ENCODE results near the gene DDN.

The DDN gene

DNA sequence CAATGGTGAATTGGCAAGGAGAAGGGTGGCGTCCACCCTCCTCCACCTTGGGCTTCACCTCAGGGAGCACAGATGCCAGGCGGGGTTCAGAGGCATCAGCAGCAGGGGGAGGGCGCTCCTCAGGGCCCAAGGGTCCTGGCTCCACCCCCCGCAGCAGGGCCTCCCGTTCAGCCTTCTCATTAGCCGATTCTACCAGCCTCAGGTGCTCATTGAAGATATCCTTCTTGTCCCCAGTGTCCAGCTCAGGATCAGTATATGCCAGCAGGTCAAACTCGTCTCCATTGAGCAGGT is 38.7 kb upstream of the DDN start:
- Histone ChIP-seq H3K27me3 (ENCODE audit: insufficient read depth, low read length) (no peaks in the 10 kb centered on the region), H3K9me3 (ENCODE audit: low read length) (no peaks in the 10 kb centered on the region), H3K36me3 (ENCODE audit: insufficient read depth, low read length) (peaks cover 90% of the 10 kb centered on the region), H2AFZ (ENCODE audit: low read depth, low read length) (no peak overlapping the region), H3K4me1 (ENCODE audit: insufficient read depth, low read length) (no peaks in the 10 kb centered on the region), H3K4me3 (ENCODE audit: low read length) (no peak overlapping the region)

DNA sequence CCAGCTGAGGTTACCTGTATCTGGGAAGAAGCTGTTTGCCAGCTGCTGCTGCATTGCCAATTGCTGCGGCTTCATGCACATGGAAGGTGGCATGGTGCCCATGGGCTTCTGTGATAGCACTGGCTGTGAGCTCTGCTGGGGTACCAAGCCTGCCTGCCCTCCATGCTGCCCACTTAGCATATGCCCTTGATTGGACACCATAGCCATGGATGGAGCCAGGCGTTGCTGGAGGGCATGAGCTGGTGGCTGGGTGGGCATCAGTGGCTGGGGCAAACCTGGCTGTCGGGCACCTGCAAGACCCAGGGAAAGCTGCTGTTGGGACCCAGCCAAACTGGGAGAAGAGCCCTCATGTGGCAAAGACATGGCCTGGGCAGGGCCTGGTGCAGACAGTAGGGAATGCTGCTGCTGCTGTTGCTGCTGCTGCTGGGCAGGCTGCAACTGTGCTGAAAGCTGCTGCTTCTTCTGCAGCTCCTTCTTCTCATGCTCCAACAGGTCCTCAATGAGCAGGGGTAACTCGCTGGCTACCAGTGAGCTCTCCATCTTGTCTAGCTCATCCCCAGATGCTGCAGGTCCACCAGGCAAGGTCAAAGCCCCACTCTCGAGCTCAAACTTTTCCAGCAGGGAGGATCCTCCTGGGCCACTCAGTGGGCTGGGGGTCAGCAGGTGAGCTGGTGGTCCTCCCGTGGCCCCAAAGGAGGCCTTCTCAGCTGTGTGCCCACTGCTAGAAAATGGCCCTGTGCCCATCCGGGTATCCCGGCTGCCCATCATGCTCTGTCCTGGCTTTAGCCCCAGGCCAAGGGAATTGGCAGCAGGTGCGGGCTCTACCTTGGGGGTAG is 38.2 kb upstream of the DDN start:
- Histone ChIP-seq H3K4me1 (ENCODE audit: insufficient read depth, low read length) (no peaks in the 10 kb centered on the region), H3K9me3 (ENCODE audit: low read length) (no peaks in the 10 kb centered on the region), H3K4me3 (ENCODE audit: low read length) (no peak overlapping the region), H2AFZ (ENCODE audit: low read depth, low read length) (no peak overlapping the region), H3K36me3 (ENCODE audit: insufficient read depth, low read length) (peaks cover 90% of the 10 kb centered on the region), H3K27me3 (ENCODE audit: insufficient read depth, low read length) (no peaks in the 10 kb centered on the region)

DNA sequence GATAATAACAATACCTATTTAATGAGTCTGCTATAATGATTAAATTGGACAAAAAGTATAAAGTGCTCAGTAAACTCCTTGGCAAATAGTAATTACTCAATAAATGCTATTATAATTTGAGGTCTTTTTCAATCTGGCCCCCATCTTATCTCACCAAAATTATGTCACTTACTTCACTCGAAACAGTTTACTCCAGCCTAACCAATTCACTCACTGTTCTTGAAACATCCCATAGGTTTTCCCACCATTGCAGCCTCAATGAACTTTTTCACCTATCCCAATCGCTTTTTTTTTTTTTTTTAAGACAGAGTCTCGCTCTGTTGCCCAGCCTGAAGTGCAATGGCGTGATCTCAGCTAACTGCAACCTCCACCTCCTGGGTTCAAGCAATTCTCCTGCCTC is 36.9 kb upstream of the DDN start:
- Histone ChIP-seq H3K36me3 (ENCODE audit: insufficient read depth, low read length) (peaks cover 90% of the 10 kb centered on the region), H3K4me3 (ENCODE audit: low read length) (no peak overlapping the region), H2AFZ (ENCODE audit: low read depth, low read length) (no peak overlapping the region)

GRCh38 chr12:49034286-49034622 is 35.1 kb upstream of the DDN start:
- H2AFZ ChIP-seq (ENCODE audit: low read depth, low read length) = no peak overlapping the region
- no peaks in the 10 kb centered on the region for H3K9me3 ChIP-seq (ENCODE audit: low read length)
- H3K27me3 ChIP-seq (ENCODE audit: insufficient read depth, low read length) = no peaks in the 10 kb centered on the region
- peaks cover 94% of the 10 kb centered on the region for H3K36me3 ChIP-seq (ENCODE audit: insufficient read depth, low read length)
- no peaks in the 10 kb centered on the region for H3K4me1 ChIP-seq (ENCODE audit: insufficient read depth, low read length)
- H3K4me3 ChIP-seq (ENCODE audit: low read length) = no peak overlapping the region

More for the DNA sequence above, 36.9 kb upstream of the DDN start:
- H3K27me3 ChIP-seq (ENCODE audit: insufficient read depth, low read length) = no peaks in the 10 kb centered on the region
- no peaks in the 10 kb centered on the region for H3K4me1 ChIP-seq (ENCODE audit: insufficient read depth, low read length)
- no peaks in the 10 kb centered on the region for H3K9me3 ChIP-seq (ENCODE audit: low read length)

DNA sequence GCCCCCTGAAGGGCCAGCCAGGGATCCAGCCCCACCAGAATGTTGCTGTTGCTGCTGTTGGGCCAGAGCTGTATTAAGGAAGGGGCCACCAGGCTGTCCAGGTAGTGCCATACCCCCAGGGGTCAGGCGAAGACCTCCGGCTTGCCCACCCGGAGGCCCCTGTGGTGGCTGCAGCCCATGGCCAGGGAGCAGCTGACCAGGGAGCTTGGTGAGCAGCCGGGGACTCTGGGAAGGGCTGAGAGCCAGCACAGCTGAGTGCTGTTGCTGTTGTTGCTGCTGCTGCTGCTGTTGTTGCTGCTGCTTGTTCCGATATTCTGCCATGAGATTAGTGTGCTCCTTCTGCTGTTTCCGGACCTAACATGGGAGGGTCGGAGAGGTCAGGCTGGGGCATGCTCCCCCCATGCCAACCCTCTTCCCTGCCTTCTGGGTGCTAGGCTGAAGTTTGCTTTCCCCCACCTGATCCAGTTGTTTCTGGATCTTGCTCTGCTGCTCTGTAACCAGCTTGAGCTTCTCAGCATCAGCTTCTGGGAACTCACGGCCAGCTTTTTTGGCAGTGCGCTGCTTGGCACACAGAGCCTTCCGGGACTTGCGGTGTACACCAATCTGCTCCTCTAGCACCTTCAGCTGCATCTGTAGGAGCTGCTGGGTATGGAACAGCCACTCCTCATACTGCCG is 34.6 kb upstream of the DDN start:
- no peaks in the 10 kb centered on the region for H3K9me3 ChIP-seq (ENCODE audit: low read length)
- no peaks in the 10 kb centered on the region for H3K27me3 ChIP-seq (ENCODE audit: insufficient read depth, low read length)
- no peak overlapping the region for H2AFZ ChIP-seq (ENCODE audit: low read depth, low read length)
- no peaks in the 10 kb centered on the region for H3K4me1 ChIP-seq (ENCODE audit: insufficient read depth, low read length)
- no peak overlapping the region for H3K4me3 ChIP-seq (ENCODE audit: low read length)
- H3K36me3 ChIP-seq (ENCODE audit: insufficient read depth, low read length) = peaks cover 94% of the 10 kb centered on the region

DNA sequence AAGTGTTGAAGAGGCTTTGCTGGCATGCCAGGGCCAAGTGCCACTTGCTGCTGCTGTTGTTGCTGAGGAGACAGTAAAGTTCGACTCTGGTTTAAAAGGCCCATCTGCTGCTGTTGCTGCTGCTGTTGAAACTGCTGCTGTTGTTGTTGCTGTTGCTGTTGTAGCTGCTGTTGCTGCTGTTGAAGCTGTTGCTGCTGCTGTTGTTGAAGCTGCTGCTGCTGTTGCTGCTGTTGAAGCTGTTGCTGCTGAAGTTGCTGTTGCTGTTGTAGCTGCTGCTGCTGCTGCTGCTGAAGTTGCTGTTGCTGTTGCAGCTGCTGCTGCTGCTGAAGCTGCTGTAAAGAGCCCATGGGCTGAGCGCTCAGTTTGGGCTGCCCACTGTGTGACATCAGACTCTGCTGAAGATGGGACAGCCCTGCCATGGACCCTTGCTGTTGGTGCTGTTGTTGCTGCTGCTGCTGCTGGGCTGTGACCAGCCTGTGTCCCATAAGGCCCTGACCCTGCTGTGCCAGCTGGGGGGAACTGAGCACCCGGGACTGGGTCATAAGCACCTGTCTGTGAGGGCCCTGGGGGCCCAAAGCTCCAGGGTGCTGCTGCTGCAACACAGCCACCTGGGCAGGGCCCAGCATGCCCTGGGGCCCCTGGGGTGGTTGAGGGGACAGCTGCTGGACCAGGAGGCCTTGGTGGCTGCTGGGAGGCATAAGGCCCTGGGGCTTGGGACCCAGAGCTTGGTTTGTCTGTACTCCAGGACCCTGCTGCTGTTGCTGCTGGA is 33.7 kb upstream of the DDN start:
- Histone ChIP-seq H3K27me3 (ENCODE audit: insufficient read depth, low read length) (no peaks in the 10 kb centered on the region), H3K4me3 (ENCODE audit: low read length) (no peak overlapping the region), H3K9me3 (ENCODE audit: low read length) (no peaks in the 10 kb centered on the region), H2AFZ (ENCODE audit: low read depth, low read length) (no peak overlapping the region), H3K4me1 (ENCODE audit: insufficient read depth, low read length) (no peaks in the 10 kb centered on the region), H3K36me3 (ENCODE audit: insufficient read depth, low read length) (peaks cover 93% of the 10 kb centered on the region)

DNA sequence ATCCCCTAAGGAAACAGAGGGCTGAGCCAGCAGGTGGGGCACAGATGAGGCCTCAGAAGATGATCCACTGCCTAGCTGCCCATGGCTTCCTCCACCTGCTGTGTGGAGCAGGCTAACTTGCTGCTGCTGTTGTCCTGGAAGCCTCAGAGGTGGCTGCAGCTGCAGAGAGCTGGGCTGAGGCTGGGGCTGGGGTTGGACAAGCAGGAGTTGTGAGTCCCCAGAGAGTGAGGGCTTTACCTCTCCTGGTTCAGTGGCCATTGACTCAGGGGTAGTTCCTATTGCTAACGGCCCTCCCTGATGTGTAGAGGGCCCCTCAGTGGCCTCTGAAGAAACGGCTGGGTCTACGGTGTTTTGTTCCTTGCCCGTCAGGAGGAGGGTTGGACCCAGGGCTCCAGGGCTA is 33.1 kb upstream of the DDN start:
- Histone ChIP-seq H3K4me3 (ENCODE audit: low read length) (no peak overlapping the region), H3K27me3 (ENCODE audit: insufficient read depth, low read length) (no peaks in the 10 kb centered on the region), H3K4me1 (ENCODE audit: insufficient read depth, low read length) (no peaks in the 10 kb centered on the region), H3K9me3 (ENCODE audit: low read length) (no peaks in the 10 kb centered on the region), H3K36me3 (ENCODE audit: insufficient read depth, low read length) (peaks cover 92% of the 10 kb centered on the region), H2AFZ (ENCODE audit: low read depth, low read length) (no peak overlapping the region)

GRCh38 chr12:49031573-49032161 is 32.5 kb upstream of the DDN start:
- H2AFZ ChIP-seq (ENCODE audit: low read depth, low read length) = no peak overlapping the region
- H3K36me3 ChIP-seq (ENCODE audit: insufficient read depth, low read length) = peaks cover 92% of the 10 kb centered on the region

GRCh38 chr12:49030714-49031572 is 31.8 kb upstream of the DDN start:
- Histone ChIP-seq H3K4me3 (ENCODE audit: low read length) (no peak overlapping the region), H3K4me1 (ENCODE audit: insufficient read depth, low read length) (no peaks in the 10 kb centered on the region), H3K9me3 (ENCODE audit: low read length) (no peaks in the 10 kb centered on the region), H3K36me3 (ENCODE audit: insufficient read depth, low read length) (peaks cover 94% of the 10 kb centered on the region), H2AFZ (ENCODE audit: low read depth, low read length) (no peak overlapping the region), H3K27me3 (ENCODE audit: insufficient read depth, low read length) (no peaks in the 10 kb centered on the region)

More at GRCh38 chr12:49031573-49032161, 32.5 kb upstream of the DDN start:
- no peaks in the 10 kb centered on the region for H3K9me3 ChIP-seq (ENCODE audit: low read length)
- H3K27me3 ChIP-seq (ENCODE audit: insufficient read depth, low read length) = no peaks in the 10 kb centered on the region
- no peak overlapping the region for H3K4me3 ChIP-seq (ENCODE audit: low read length)
- no peaks in the 10 kb centered on the region for H3K4me1 ChIP-seq (ENCODE audit: insufficient read depth, low read length)

DNA sequence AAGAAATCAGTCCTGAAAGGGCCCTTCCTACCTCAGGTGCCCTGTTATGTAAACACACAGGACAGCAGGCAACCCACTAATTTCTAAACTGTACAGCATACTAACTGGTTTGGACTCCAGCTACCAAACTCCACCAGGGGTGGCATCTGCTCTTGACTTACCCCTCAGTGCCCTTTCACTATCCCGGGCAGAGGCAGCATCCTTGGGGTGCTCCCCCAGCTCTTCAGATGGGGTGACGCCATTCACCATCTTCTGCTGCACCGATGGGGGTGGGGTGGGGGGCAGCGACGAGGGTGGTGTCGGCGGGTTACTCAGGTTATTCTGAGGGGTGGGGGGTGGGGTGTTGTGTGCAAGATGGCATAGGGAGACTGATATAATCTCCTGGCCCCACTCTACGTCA is 30.9 kb upstream of the DDN start:
- Histone ChIP-seq H3K4me1 (ENCODE audit: insufficient read depth, low read length) (no peaks in the 10 kb centered on the region), H3K36me3 (ENCODE audit: insufficient read depth, low read length) (peaks cover 96% of the 10 kb centered on the region), H3K27me3 (ENCODE audit: insufficient read depth, low read length) (no peaks in the 10 kb centered on the region), H3K4me3 (ENCODE audit: low read length) (no peak overlapping the region), H2AFZ (ENCODE audit: low read depth, low read length) (no peak overlapping the region), H3K9me3 (ENCODE audit: low read length) (no peaks in the 10 kb centered on the region)

- Histone ChIP-seq H3K27me3 (ENCODE audit: insufficient read depth, low read length) (no peaks in the 10 kb centered on the region), H3K4me1 (ENCODE audit: insufficient read depth, low read length) (no peaks in the 10 kb centered on the region), H2AFZ (ENCODE audit: low read depth, low read length) (no peak overlapping the region), H3K36me3 (ENCODE audit: insufficient read depth, low read length) (peaks cover 96% of the 10 kb centered on the region), H3K4me3 (ENCODE audit: low read length) (no peak overlapping the region), H3K9me3 (ENCODE audit: low read length) (no peaks in the 10 kb centered on the region)
These were observed 29.6 kb upstream of the DDN start for GRCh38 chr12:49028666-49029275.

DNA sequence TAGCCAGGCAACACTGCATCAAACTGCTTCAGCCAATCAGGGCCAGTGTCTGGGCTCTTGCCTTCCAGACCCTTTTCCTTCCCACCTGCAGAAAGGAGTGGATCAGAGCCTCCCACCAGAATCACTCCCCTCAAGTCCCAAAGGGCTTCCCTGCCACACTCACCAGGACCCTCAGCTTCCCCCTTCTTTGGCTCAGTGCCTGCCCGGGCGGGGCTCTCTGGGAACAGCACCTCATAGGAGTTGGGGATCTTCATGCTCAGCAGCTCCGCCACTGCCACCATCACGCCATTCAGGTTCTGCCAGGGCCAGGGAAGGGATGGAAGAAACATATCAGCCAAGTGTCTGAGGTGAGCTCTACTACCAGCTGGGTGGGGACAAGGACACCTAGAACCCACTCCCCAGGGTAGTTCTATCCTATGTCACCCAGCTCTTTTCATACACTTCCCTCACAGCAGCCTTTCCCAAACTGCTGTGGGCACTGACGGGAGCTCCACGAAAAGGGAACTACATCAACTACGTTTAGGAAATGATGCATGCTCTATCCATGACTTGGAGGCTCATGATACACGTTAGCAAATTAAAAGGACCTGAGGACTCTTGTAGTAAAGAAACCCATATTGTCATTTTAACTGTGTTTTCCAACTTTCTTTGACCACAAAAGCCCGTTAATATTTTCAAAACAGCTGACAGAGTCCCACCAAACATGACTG is 28.8 kb upstream of the DDN start:
- Histone ChIP-seq H3K4me1 (ENCODE audit: insufficient read depth, low read length) (no peaks in the 10 kb centered on the region), H3K9me3 (ENCODE audit: low read length) (no peaks in the 10 kb centered on the region), H3K27me3 (ENCODE audit: insufficient read depth, low read length) (no peaks in the 10 kb centered on the region), H3K4me3 (ENCODE audit: low read length) (no peak overlapping the region), H2AFZ (ENCODE audit: low read depth, low read length) (no peak overlapping the region), H3K36me3 (ENCODE audit: insufficient read depth, low read length) (peaks cover 96% of the 10 kb centered on the region)
